Measurements from ENCODE around the gene SMPD4.
"Not testable (repeated sequence)": the region's sequence is repeated elsewhere in the genome, so short reads cannot be mapped to it uniquely, and the experiment has no call there.

SMPD4 gene

GRCh38 chr2:130181325-130181879 lies at the start of gene SMPD4:
SMPD4 (minus strand) TSS chr2:130181602; CDS start chr2:130176592, 5,010 bp downstream.
- DNase-seq = peak; percentile 97

GRCh38 chr2:130230907-130231306 lies 49.5 kb upstream of the SMPD4 start:
- not testable (repeated sequence) for DNase-seq

- DNase-seq = not testable (repeated sequence)
Measured at GRCh38 chr2:130230376-130230775, 49.0 kb upstream of the SMPD4 start.

- peak; percentile 32 for DNase-seq
Measured at GRCh38 chr2:130229161-130229510, 47.7 kb upstream of the SMPD4 start.

- DNase-seq = not testable (repeated sequence)
Measured at GRCh38 chr2:130228467-130229160, 47.2 kb upstream of the SMPD4 start.

- not testable (repeated sequence) for DNase-seq
Measured at GRCh38 chr2:130228005-130228404, 46.6 kb upstream of the SMPD4 start.

GRCh38 chr2:130222523-130222922 lies 41.1 kb upstream of the SMPD4 start:
- DNase-seq = not testable (repeated sequence)

GRCh38 chr2:130220505-130220904 lies 39.1 kb upstream of the SMPD4 start:
- DNase-seq = not testable (repeated sequence)

GRCh38 chr2:130219147-130219546 lies 37.7 kb upstream of the SMPD4 start:
- DNase-seq = not testable (repeated sequence)

- DNase-seq = not testable (repeated sequence)
Measured at GRCh38 chr2:130207051-130207450, 25.6 kb upstream of the SMPD4 start.

- not testable (repeated sequence) for DNase-seq
Measured at GRCh38 chr2:130203150-130203549, 21.7 kb upstream of the SMPD4 start.

- DNase-seq = not testable (repeated sequence)
Measured at GRCh38 chr2:130202518-130202917, 21.1 kb upstream of the SMPD4 start.

GRCh38 chr2:130198343-130198742 lies 16.9 kb upstream of the SMPD4 start, which contains the start of gene TUBA3E:
TUBA3E (minus strand) TSS chr2:130198439; CDS start chr2:130198360, 79 bp downstream.
- DNase-seq = no peak

GRCh38 chr2:130196052-130196451 lies 14.7 kb upstream of the SMPD4 start:
- not testable (repeated sequence) for DNase-seq

- DNase-seq = not testable (repeated sequence)
Measured at GRCh38 chr2:130195089-130195635, 13.8 kb upstream of the SMPD4 start.

- DNase-seq = not testable (repeated sequence)
Measured at GRCh38 chr2:130193824-130194223, 12.4 kb upstream of the SMPD4 start.

- not testable (repeated sequence) for DNase-seq
Measured at GRCh38 chr2:130192451-130192850, 11.0 kb upstream of the SMPD4 start.

GRCh38 chr2:130191319-130191718 lies 9.9 kb upstream of the SMPD4 start:
- DNase-seq = not testable (repeated sequence)

- no peak for DNase-seq
Measured at GRCh38 chr2:130190237-130190636, 8.8 kb upstream of the SMPD4 start.

GRCh38 chr2:130188958-130189357 lies 7.6 kb upstream of the SMPD4 start:
- not testable (repeated sequence) for DNase-seq

- not testable (repeated sequence) for DNase-seq
Measured at GRCh38 chr2:130187859-130188792, 6.7 kb upstream of the SMPD4 start.

GRCh38 chr2:130187268-130187667 lies 5.9 kb upstream of the SMPD4 start:
- no peak for DNase-seq

GRCh38 chr2:130186391-130186790 lies 5.0 kb upstream of the SMPD4 start:
- no peak for DNase-seq

All from retina (tissue), 1 donor.